Glutamatergic neuron (in vitro differentiated cells): Measurements from ENCODE around the gene LITAF. TPM values are rescaled to one million over a fixed set of nuclear protein-coding genes. Genes with fewer than 3 reads are reported as not detected.

Experiments used
- DNase-seq: peaks from one replicate; pipeline ENCODE4 v3.0.0; 2022
- H3K27ac Mint-ChIP-seq: one replicate; pipeline ENCODE4 v1.8.0; 2020; ENCODE audit warnings: mild to moderate bottlenecking, mixed read lengths, inconsistent platforms; ENCODE audit not compliant: unreplicated experiment
- H3K27me3 Mint-ChIP-seq: one replicate; pipeline ENCODE4 v1.8.0; 2020; ENCODE audit warnings: mild to moderate bottlenecking, moderate library complexity, mixed read lengths, inconsistent platforms; ENCODE audit not compliant: unreplicated experiment
- H3K36me3 Mint-ChIP-seq: one replicate; pipeline ENCODE4 v1.8.0; 2020; ENCODE audit warnings: mild to moderate bottlenecking, mixed read lengths, inconsistent platforms; ENCODE audit not compliant: unreplicated experiment
- H3K4me1 Mint-ChIP-seq: one replicate; pipeline ENCODE4 v1.8.0; 2020; ENCODE audit warnings: mild to moderate bottlenecking, low read depth, mixed read lengths, inconsistent platforms; ENCODE audit not compliant: unreplicated experiment
- H3K4me3 Mint-ChIP-seq: one replicate; pipeline ENCODE4 v1.8.0; 2020; ENCODE audit warnings: mild to moderate bottlenecking, mixed read lengths, inconsistent platforms; ENCODE audit not compliant: unreplicated experiment
- H3K9me3 Mint-ChIP-seq: one replicate; pipeline ENCODE4 v1.8.0; 2020; ENCODE audit warnings: mild to moderate bottlenecking, moderate library complexity, mixed read lengths, inconsistent platforms; ENCODE audit not compliant: unreplicated experiment
- CTCF ChIP-seq: fragments of 200-600 bp; sonication (generic); IDR thresholded peaks from one replicate; pipeline ENCODE4 v1.5.0; 2021; ENCODE audit not compliant: partially characterized antibody, unreplicated experiment
- total RNA-seq: library from RNA; stranded (reverse); fragmentation: NEBNext Ultra II Directional; extraction: Animal tissue kit (Norgen Biotek cat#: 25700); gene quantifications from one replicate; pipeline ENCODE4 v1.2.1, GENCODE V29; 2021; ENCODE audit not compliant: unreplicated experiment

LITAF gene
- total RNA-seq, 1 donor from 2014 or later: 29.2 TPM

DNA sequence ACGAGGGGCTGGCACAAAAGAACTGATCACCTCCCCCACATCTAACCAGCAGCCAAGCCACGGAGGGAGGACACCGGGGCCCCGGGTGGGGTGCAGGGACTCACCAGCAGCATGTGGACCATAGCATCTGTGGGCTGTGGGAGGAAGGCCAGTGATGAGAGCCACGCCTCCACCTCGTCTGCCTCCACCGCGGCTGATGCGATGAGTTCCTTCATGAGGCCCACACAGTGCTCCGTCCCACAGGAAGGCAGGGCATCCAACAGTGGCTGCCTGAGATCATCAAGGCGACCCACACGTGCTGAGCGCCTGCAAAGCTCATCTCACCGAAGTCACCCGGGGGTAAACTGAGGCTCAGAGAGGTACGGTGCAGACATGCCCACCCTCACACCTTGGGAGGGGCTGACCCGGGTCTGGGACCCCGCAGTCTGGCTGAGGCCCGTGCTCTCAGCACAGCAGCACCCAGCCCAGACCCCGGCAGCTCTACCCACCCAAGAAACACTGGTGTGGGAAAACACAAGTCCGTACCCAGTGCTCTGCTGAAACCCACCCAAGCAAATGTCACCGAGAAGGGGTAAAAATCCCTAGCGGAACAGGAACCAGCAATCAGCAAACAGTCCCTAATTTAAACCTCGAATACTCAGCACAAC is 85.9 kb downstream of the LITAF start:
- DNase-seq: no peak
- no peak for TF ChIP-seq CTCF
- no peak overlapping the region for H3K27ac Mint-ChIP-seq
- H3K36me3 Mint-ChIP-seq: no peaks in the 10 kb centered on the region
- H3K9me3 Mint-ChIP-seq: no peaks in the 10 kb centered on the region
- no peak overlapping the region for H3K4me3 Mint-ChIP-seq
- H3K4me1 Mint-ChIP-seq: peaks cover 1% of the 10 kb centered on the region
- no peaks in the 10 kb centered on the region for H3K27me3 Mint-ChIP-seq

DNA sequence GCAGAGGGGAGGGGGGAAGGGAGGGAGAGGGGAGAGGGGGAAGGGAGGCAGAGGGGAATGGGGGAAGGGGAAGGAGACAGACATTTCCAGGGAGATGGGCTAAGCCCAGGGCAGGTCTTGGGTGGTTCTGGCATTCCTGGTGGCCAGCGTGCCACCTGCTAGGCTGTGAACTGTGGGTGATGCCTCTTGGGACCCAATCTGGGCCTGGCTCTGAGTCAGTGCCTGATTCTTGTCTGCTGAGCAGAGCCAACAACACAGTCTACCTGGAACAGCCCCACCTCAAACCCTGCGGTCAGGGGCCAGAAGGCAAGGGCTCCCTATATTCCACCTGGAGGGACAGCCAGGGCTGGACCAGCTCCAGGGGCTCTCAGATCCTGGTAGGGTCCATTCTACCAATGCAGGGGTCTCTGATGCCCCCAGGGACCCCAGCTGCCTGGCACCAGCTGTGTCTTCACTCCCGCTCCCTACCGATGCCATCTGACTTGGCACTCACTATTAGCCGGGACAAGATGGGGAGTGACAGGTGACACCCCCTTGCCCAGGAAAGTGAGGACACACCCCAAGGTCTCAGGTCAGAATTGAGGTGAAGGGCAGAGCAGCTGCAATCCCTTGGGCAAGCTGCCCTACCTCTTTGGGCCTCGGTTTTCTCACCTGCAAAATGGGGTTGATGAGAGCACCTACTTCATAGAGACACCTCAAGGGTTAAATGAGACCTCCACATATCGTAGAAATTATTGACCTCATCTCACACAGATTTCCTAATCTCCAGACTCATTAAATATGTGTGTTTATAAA is 87.2 kb downstream of the LITAF start:
- peaks cover 2% of the 10 kb centered on the region for H3K27me3 Mint-ChIP-seq
- no peak overlapping the region for H3K27ac Mint-ChIP-seq
- no peak for DNase-seq
- H3K36me3 Mint-ChIP-seq: no peaks in the 10 kb centered on the region
- TF ChIP-seq CTCF: no peak
- no peaks in the 10 kb centered on the region for H3K9me3 Mint-ChIP-seq
- peaks cover 1% of the 10 kb centered on the region for H3K4me1 Mint-ChIP-seq
- H3K4me3 Mint-ChIP-seq: no peak overlapping the region

DNA sequence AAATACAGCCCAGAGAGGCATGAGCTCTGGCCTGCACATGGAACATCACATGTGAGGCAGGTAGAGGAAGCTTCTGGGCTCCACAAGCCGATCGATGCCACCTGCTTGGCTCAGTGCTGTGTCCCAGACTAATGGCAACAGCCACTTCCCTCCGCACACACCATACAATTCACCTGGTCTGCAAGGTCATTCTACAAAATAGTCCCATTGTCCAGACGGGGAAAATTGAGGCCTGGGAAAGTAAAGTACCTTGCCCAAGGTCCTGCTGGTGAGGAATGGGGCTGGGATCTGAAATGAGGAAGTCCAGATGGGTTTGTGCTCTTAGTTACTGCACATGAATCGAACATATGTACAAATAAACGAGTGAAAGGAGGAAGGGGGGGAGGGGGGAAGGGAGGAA is 88.0 kb downstream of the LITAF start:
- Mint-ChIP-seq H3K36me3 (no peaks in the 10 kb centered on the region), H3K4me1 (peaks cover 1% of the 10 kb centered on the region), H3K27ac (no peak overlapping the region), H3K4me3 (no peak overlapping the region), H3K27me3 (peaks cover 2% of the 10 kb centered on the region), H3K9me3 (no peaks in the 10 kb centered on the region)
- no peak for TF ChIP-seq CTCF
- DNase-seq: no peak

GRCh38 chr16:11497851-11498289 is 88.8 kb downstream of the LITAF start:
- DNase-seq: no peak
- H3K9me3 Mint-ChIP-seq: no peaks in the 10 kb centered on the region
- H3K36me3 Mint-ChIP-seq: no peaks in the 10 kb centered on the region
- H3K27ac Mint-ChIP-seq: no peak overlapping the region
- H3K4me1 Mint-ChIP-seq: peaks cover 1% of the 10 kb centered on the region
- H3K4me3 Mint-ChIP-seq: no peak overlapping the region
- peaks cover 2% of the 10 kb centered on the region for H3K27me3 Mint-ChIP-seq
- TF ChIP-seq CTCF: no peak

Other genes starting within 250 kb of the LITAF start
- 4.2 TPM for gene RMI2, start 241.5 kb downstream of the LITAF start, total RNA-seq
- 491 TPM for gene SNN, start 81.5 kb upstream of the LITAF start, total RNA-seq
- gene TXNDC11, start 155.9 kb upstream of the LITAF start, total RNA-seq: 18.4 TPM
- gene ZC3H7A, start 210.3 kb upstream of the LITAF start, total RNA-seq: 87.7 TPM